ENCODE measurements around the gene WDR17. TPM values are rescaled to one million over a fixed set of nuclear protein-coding genes. Genes with fewer than 3 reads are reported as not detected.
A peak's percentile ranks its signal among the peaks of the same experiment; 100 is the strongest.

The WDR17 gene
- 1 to 10 TPM in 3 of 4 donors, under 1 TPM in 1; 0.57 to 6.7 (median 1.8) TPM for total RNA-seq

GRCh38 chr4:176065435-176066291 lies at the start of gene WDR17:
Gene WDR17 (plus strand): TSS chr4:176065841. CDS start chr4:176111581, 45,740 bp downstream.
- Histone ChIP-seq H3K27ac (peak within 1 kb of the TSS in 1 of 4 donors; percentile 35), H3K9me3 (no peaks in the 10 kb centered on the region), H3K27me3 (no peaks in the 10 kb centered on the region), H3K4me3 (peak within 1 kb of the TSS; percentile 40 to 63 (median 56)), H3K36me3 (no peaks in the 10 kb centered on the region), H3K4me1 (no peaks in the 10 kb centered on the region)
- DNase-seq: peak; percentile 70 to 93 (median 91)
- TF ChIP-seq CTCF (IDR thresholded peaks at IDR 0.05) (no peak), POLR2A (IDR thresholded peaks at IDR 0.05) (no peak)

- no peak for DNase-seq
- Histone ChIP-seq H3K27me3 (no peaks in the 10 kb centered on the region), H3K9me3 (no peaks in the 10 kb centered on the region), H3K4me1 (no peaks in the 10 kb centered on the region), H3K27ac (no peak overlapping the region), H3K36me3 (no peaks in the 10 kb centered on the region), H3K4me3 (no peak overlapping the region)
- TF ChIP-seq POLR2A (IDR thresholded peaks at IDR 0.05) (no peak), CTCF (IDR thresholded peaks at IDR 0.05) (no peak)
Observed at GRCh38 chr4:176016601-176017000, 49.0 kb upstream of the WDR17 start.

- no peaks in the 10 kb centered on the region for H3K9me3 ChIP-seq
- H3K4me3 ChIP-seq: no peak overlapping the region
- TF ChIP-seq POLR2A (IDR thresholded peaks at IDR 0.05) (no peak), CTCF (IDR thresholded peaks at IDR 0.05) (no peak)
- no peaks in the 10 kb centered on the region for H3K4me1 ChIP-seq
- no peaks in the 10 kb centered on the region for H3K27me3 ChIP-seq
- DNase-seq: no peak
- no peaks in the 10 kb centered on the region for H3K36me3 ChIP-seq
- no peak overlapping the region for H3K27ac ChIP-seq
Observed at GRCh38 chr4:176020481-176021085, 45.1 kb upstream of the WDR17 start.

- Histone ChIP-seq H3K36me3 (no peaks in the 10 kb centered on the region), H3K9me3 (no peaks in the 10 kb centered on the region), H3K27ac (no peak overlapping the region), H3K27me3 (no peaks in the 10 kb centered on the region), H3K4me1 (no peaks in the 10 kb centered on the region), H3K4me3 (no peak overlapping the region)
- TF ChIP-seq CTCF (IDR thresholded peaks at IDR 0.05) (no peak), POLR2A (IDR thresholded peaks at IDR 0.05) (no peak)
- DNase-seq: no peak
Observed at GRCh38 chr4:176030391-176030790, 35.2 kb upstream of the WDR17 start.

GRCh38 chr4:176031922-176032321 lies 33.7 kb upstream of the WDR17 start:
- Histone ChIP-seq H3K27me3 (no peaks in the 10 kb centered on the region), H3K4me1 (no peaks in the 10 kb centered on the region), H3K27ac (no peak overlapping the region), H3K36me3 (no peaks in the 10 kb centered on the region), H3K9me3 (no peaks in the 10 kb centered on the region), H3K4me3 (no peak overlapping the region)
- no peak for TF ChIP-seq CTCF (IDR thresholded peaks at IDR 0.05)
- TF ChIP-seq POLR2A (IDR thresholded peaks at IDR 0.05): no peak
- no peak for DNase-seq

All from Peyer's patch (tissue), 4 donors.